Lower leg skin (tissue), 3 donors: ENCODE data around the gene SPATA32.

Experiments used
- POLR2A ChIP-seq, 2 donors: fragments of 450-650 bp; IDR thresholded peaks; one replicate each; pipeline ENCODE4 v1.6.1; 2016 to 2017; ENCODE audit warnings: antibody characterized with exemption in 2 of 2, mild to moderate bottlenecking in 1 of 2, moderate library complexity in 1 of 2
- TF ChIP-seq, protein P1 (sequence below), 3 donors: fragments of 450-650 bp; IDR thresholded peaks; one replicate each; pipeline ENCODE4 v1.5.1; 2016; ENCODE audit warnings: antibody characterized with exemption in 3 of 3, mild to moderate bottlenecking in 3 of 3, moderate library complexity in 2 of 3

DNA sequence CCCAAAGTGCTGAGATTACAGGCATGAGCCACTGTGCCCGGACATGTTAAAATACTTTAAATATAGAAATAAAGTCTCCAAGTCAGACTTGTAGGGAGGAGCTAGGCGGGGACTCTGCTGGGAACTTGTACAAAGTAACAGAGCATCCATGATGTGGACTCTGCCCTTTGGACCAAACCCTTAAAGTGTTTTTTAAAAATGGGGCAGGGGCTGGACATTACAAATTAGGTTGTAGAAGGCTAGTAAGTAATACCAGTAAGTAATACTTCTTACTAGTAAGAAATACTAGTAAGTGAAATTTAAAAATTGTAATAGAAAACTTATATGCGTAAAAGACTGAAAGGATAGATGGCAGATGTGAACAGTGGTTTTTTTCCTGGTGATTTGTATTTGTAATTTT lies 9.7 kb upstream of the SPATA32 start:
- TF ChIP-seq POLR2A (IDR thresholded peaks at IDR 0.05), result no peak
- TF ChIP-seq, protein P1, sequence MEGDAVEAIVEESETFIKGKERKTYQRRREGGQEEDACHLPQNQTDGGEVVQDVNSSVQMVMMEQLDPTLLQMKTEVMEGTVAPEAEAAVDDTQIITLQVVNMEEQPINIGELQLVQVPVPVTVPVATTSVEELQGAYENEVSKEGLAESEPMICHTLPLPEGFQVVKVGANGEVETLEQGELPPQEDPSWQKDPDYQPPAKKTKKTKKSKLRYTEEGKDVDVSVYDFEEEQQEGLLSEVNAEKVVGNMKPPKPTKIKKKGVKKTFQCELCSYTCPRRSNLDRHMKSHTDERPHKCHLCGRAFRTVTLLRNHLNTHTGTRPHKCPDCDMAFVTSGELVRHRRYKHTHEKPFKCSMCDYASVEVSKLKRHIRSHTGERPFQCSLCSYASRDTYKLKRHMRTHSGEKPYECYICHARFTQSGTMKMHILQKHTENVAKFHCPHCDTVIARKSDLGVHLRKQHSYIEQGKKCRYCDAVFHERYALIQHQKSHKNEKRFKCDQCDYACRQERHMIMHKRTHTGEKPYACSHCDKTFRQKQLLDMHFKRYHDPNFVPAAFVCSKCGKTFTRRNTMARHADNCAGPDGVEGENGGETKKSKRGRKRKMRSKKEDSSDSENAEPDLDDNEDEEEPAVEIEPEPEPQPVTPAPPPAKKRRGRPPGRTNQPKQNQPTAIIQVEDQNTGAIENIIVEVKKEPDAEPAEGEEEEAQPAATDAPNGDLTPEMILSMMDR (IDR thresholded peaks at IDR 0.05), result no peak
